K562 (cell line): Measurements from ENCODE around the gene FZD4. TPM values are rescaled to one million over a fixed set of nuclear protein-coding genes. Genes with fewer than 3 reads are reported as not detected.

ENCODE experiments used
- BHLHE40 ChIP-seq: IDR thresholded peaks from 2 replicates; pipeline ENCODE4 v1.6.1; 2011; ENCODE audit warnings: low read length, improper control_type of control experiment
- CBX1 ChIP-seq: sonication (generic); IDR thresholded peaks from 2 replicates; pipeline ENCODE4 v1.6.1; 2016; ENCODE audit warnings: antibody characterized with exemption, low read depth, mild to moderate bottlenecking
- CC2D1A ChIP-seq: fragments of 450-650 bp; IDR thresholded peaks from 2 replicates; pipeline ENCODE4 v1.6.1; 2017; ENCODE audit warnings: mild to moderate bottlenecking
- ESRRA ChIP-seq: fragments of 450-650 bp; IDR thresholded peaks from 2 replicates; pipeline ENCODE4 v1.6.1; 2014; ENCODE audit warnings: low read depth, mild to moderate bottlenecking, moderate library complexity, borderline replicate concordance
- HSF4 ChIP-seq: fragments of 250-450 bp; sonication (Bioruptor Pico); IDR thresholded peaks from 2 replicates; pipeline ENCODE4 v2.1.2; 2022; ENCODE audit warnings: mild to moderate bottlenecking, moderate library complexity, borderline replicate concordance
- JUNB ChIP-seq: fragments of 450-650 bp; formaldehyde crosslinking; conservative IDR thresholded peaks from 2 replicates; pipeline ENCODE4 v1.4.0; 2020; ENCODE audit warnings: mild to moderate bottlenecking
- MEF2D ChIP-seq: conservative IDR thresholded peaks from 2 replicates; pipeline ENCODE4 v1.6.1; 2016; ENCODE audit warnings: low read depth, missing genetic modification characterization, missing compliant biosample characterization
- NBN ChIP-seq: fragments of 450-650 bp; IDR thresholded peaks from 2 replicates; pipeline ENCODE4 v1.6.1; 2016; ENCODE audit warnings: low read depth, mild to moderate bottlenecking
- POLR2G ChIP-seq: fragments of 200-400 bp; formaldehyde crosslinking; IDR thresholded peaks from 2 replicates; pipeline ENCODE4 v1.6.1; 2017; ENCODE audit warnings: low read depth, mild to moderate bottlenecking, antibody characterized with exemption, low read length, moderate library complexity
- SOX6 ChIP-seq: fragments of 450-650 bp; IDR thresholded peaks from 2 replicates; pipeline ENCODE4 v1.6.1; 2014; ENCODE audit warnings: mild to moderate bottlenecking
- ZC3H11A ChIP-seq: IDR thresholded peaks from 2 replicates; pipeline ENCODE4 v1.6.1; 2012; ENCODE audit warnings: low read depth, low read length, improper control_type of control experiment
- ZNF174 ChIP-seq: fragments of 250-450 bp; sonication (Bioruptor Pico); IDR thresholded peaks from 2 replicates; pipeline ENCODE4 v1.4.0; 2020; ENCODE audit warnings: mild to moderate bottlenecking
- ZNF408 ChIP-seq: fragments of 250-450 bp; sonication (Bioruptor Pico); IDR thresholded peaks from 2 replicates; pipeline ENCODE4 v1.4.0; 2020; ENCODE audit warnings: low read depth, mild to moderate bottlenecking, moderate library complexity
- ZNF445 ChIP-seq: fragments of 250-450 bp; sonication (Bioruptor Pico); IDR thresholded peaks from 2 replicates; pipeline ENCODE4 v1.4.0; 2020; ENCODE audit warnings: low read depth, mild to moderate bottlenecking, moderate library complexity
- polyA plus RNA-seq, 8 experiments: library from polyadenylated mRNA; depleted of rRNA in 4 of 8; stranded (reverse) in 5 of 8; unstranded in 3 of 8; fragments of >200 nt; fragmentation: Nextera tagmentation in 2 of 8; fragmentation: Illumina TruSeq in 1 of 8; extraction: Ambion mirVana in 2 of 8; extraction: Trizol in 1 of 8; gene quantifications; 2 replicates each; pipeline versions ENCODE4 v1.2.1 to v1.2.3, GENCODE V29; 2011 to 2014; ENCODE audit warnings: inconsistent platforms in 1 of 8, missing spikeins in 1 of 8
- total RNA-seq, 7 experiments: library from RNA; depleted of rRNA in 6 of 7; stranded (reverse); fragments of >200 nt in 6 of 7; fragmentation: Illumina TruSeq in 2 of 7; extraction: Trizol in 2 of 7; gene quantifications; 2 replicates each; pipeline versions ENCODE4 v1.2.1 to v1.2.3, GENCODE V29; 2011 to 2021; ENCODE audit warnings: low replicate concordance in 1 of 7
- TF ChIP-seq, protein P1 (sequence below), 2 experiments: fragments of 200-800 bp in 1 of 2; sonication (Bioruptor generic) in 1 of 2; sonication (generic) in 1 of 2; formaldehyde crosslinking in 1 of 2; IDR thresholded peaks in 1 of 2; conservative IDR thresholded peaks in 1 of 2; 2 replicates each; pipeline versions ENCODE4 v1.5.0 to v1.6.1; 2016 to 2020; ENCODE audit warnings: missing compliant biosample characterization in 1 of 2, missing genetic modification characterization in 1 of 2, missing genetic modification reagents in 1 of 2
- TF ChIP-seq, protein P2 (sequence below): fragments of 200-600 bp; sonication (generic); IDR thresholded peaks from one replicate; pipeline ENCODE4 v1.6.1; 2012; ENCODE audit warnings: mild to moderate bottlenecking, low read depth, low read length, inconsistent platforms

The FZD4 gene
- total and polyA plus RNA-seq, 9 of the 15 experiments (the other 6 are each of a cell fraction or from before 2014, with no cell fraction given): 1.2 to 7.9 (median 5.8) TPM

- TF ChIP-seq, protein P1, sequence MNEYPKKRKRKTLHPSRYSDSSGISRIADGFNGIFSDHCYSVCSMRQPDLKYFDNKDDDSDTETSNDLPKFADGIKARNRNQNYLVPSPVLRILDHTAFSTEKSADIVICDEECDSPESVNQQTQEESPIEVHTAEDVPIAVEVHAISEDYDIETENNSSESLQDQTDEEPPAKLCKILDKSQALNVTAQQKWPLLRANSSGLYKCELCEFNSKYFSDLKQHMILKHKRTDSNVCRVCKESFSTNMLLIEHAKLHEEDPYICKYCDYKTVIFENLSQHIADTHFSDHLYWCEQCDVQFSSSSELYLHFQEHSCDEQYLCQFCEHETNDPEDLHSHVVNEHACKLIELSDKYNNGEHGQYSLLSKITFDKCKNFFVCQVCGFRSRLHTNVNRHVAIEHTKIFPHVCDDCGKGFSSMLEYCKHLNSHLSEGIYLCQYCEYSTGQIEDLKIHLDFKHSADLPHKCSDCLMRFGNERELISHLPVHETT (CRISPR knock-in tag; conservative IDR thresholded peaks at IDR 0.05 in 1 of 2, IDR thresholded peaks at IDR 0.05 in 1 of 2): peak in 1 of 2 experiments; percentile 37; a peak in 1 of 4 replicates
- TF ChIP-seq MEF2D: no peak
- no peak; the same call in 1 of the 2 replicates for TF ChIP-seq ZNF174
- no peak for TF ChIP-seq POLR2G
- TF ChIP-seq ESRRA: peak; percentile 91
- TF ChIP-seq SOX6: peak; percentile 75
- TF ChIP-seq, protein P2, sequence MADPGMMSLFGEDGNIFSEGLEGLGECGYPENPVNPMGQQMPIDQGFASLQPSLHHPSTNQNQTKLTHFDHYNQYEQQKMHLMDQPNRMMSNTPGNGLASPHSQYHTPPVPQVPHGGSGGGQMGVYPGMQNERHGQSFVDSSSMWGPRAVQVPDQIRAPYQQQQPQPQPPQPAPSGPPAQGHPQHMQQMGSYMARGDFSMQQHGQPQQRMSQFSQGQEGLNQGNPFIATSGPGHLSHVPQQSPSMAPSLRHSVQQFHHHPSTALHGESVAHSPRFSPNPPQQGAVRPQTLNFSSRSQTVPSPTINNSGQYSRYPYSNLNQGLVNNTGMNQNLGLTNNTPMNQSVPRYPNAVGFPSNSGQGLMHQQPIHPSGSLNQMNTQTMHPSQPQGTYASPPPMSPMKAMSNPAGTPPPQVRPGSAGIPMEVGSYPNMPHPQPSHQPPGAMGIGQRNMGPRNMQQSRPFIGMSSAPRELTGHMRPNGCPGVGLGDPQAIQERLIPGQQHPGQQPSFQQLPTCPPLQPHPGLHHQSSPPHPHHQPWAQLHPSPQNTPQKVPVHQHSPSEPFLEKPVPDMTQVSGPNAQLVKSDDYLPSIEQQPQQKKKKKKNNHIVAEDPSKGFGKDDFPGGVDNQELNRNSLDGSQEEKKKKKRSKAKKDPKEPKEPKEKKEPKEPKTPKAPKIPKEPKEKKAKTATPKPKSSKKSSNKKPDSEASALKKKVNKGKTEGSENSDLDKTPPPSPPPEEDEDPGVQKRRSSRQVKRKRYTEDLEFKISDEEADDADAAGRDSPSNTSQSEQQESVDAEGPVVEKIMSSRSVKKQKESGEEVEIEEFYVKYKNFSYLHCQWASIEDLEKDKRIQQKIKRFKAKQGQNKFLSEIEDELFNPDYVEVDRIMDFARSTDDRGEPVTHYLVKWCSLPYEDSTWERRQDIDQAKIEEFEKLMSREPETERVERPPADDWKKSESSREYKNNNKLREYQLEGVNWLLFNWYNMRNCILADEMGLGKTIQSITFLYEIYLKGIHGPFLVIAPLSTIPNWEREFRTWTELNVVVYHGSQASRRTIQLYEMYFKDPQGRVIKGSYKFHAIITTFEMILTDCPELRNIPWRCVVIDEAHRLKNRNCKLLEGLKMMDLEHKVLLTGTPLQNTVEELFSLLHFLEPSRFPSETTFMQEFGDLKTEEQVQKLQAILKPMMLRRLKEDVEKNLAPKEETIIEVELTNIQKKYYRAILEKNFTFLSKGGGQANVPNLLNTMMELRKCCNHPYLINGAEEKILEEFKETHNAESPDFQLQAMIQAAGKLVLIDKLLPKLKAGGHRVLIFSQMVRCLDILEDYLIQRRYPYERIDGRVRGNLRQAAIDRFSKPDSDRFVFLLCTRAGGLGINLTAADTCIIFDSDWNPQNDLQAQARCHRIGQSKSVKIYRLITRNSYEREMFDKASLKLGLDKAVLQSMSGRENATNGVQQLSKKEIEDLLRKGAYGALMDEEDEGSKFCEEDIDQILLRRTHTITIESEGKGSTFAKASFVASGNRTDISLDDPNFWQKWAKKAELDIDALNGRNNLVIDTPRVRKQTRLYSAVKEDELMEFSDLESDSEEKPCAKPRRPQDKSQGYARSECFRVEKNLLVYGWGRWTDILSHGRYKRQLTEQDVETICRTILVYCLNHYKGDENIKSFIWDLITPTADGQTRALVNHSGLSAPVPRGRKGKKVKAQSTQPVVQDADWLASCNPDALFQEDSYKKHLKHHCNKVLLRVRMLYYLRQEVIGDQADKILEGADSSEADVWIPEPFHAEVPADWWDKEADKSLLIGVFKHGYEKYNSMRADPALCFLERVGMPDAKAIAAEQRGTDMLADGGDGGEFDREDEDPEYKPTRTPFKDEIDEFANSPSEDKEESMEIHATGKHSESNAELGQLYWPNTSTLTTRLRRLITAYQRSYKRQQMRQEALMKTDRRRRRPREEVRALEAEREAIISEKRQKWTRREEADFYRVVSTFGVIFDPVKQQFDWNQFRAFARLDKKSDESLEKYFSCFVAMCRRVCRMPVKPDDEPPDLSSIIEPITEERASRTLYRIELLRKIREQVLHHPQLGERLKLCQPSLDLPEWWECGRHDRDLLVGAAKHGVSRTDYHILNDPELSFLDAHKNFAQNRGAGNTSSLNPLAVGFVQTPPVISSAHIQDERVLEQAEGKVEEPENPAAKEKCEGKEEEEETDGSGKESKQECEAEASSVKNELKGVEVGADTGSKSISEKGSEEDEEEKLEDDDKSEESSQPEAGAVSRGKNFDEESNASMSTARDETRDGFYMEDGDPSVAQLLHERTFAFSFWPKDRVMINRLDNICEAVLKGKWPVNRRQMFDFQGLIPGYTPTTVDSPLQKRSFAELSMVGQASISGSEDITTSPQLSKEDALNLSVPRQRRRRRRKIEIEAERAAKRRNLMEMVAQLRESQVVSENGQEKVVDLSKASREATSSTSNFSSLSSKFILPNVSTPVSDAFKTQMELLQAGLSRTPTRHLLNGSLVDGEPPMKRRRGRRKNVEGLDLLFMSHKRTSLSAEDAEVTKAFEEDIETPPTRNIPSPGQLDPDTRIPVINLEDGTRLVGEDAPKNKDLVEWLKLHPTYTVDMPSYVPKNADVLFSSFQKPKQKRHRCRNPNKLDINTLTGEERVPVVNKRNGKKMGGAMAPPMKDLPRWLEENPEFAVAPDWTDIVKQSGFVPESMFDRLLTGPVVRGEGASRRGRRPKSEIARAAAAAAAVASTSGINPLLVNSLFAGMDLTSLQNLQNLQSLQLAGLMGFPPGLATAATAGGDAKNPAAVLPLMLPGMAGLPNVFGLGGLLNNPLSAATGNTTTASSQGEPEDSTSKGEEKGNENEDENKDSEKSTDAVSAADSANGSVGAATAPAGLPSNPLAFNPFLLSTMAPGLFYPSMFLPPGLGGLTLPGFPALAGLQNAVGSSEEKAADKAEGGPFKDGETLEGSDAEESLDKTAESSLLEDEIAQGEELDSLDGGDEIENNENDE: no peak
- peak; percentile 59; the same call in 1 of the 2 replicates for TF ChIP-seq BHLHE40
- TF ChIP-seq NBN: peak; percentile 21; the same call in 1 of the 2 replicates
- no peak for TF ChIP-seq JUNB (CRISPR knock-in tag)
- no peak for TF ChIP-seq ZNF445 (CRISPR knock-in tag)
- no peak for TF ChIP-seq CBX1
- no peak for TF ChIP-seq ZC3H11A
- TF ChIP-seq ZNF408 (CRISPR knock-in tag): no peak
- TF ChIP-seq CC2D1A: peak; percentile 23; the same call in 1 of the 2 replicates
- no peak for TF ChIP-seq HSF4 (CRISPR knock-in tag)
These were observed 23.5 kb downstream of the FZD4 start (continued) for GRCh38 chr11:86931548-86932258.
